Glutamatergic neuron (in vitro differentiated cells): ENCODE measurements around the gene POLDIP2. TPM values are rescaled to one million over a fixed set of nuclear protein-coding genes. Genes with fewer than 3 reads are reported as not detected.

ENCODE experiments used
- DNase-seq: peaks from one replicate; pipeline ENCODE4 v3.0.0; 2022
- H3K27ac Mint-ChIP-seq: one replicate; pipeline ENCODE4 v1.8.0; 2020; ENCODE audit warnings: mild to moderate bottlenecking, mixed read lengths, inconsistent platforms; ENCODE audit not compliant: unreplicated experiment
- H3K27me3 Mint-ChIP-seq: one replicate; pipeline ENCODE4 v1.8.0; 2020; ENCODE audit warnings: mild to moderate bottlenecking, moderate library complexity, mixed read lengths, inconsistent platforms; ENCODE audit not compliant: unreplicated experiment
- H3K36me3 Mint-ChIP-seq: one replicate; pipeline ENCODE4 v1.8.0; 2020; ENCODE audit warnings: mild to moderate bottlenecking, mixed read lengths, inconsistent platforms; ENCODE audit not compliant: unreplicated experiment
- H3K4me1 Mint-ChIP-seq: one replicate; pipeline ENCODE4 v1.8.0; 2020; ENCODE audit warnings: mild to moderate bottlenecking, low read depth, mixed read lengths, inconsistent platforms; ENCODE audit not compliant: unreplicated experiment
- H3K4me3 Mint-ChIP-seq: one replicate; pipeline ENCODE4 v1.8.0; 2020; ENCODE audit warnings: mild to moderate bottlenecking, mixed read lengths, inconsistent platforms; ENCODE audit not compliant: unreplicated experiment
- H3K9me3 Mint-ChIP-seq: one replicate; pipeline ENCODE4 v1.8.0; 2020; ENCODE audit warnings: mild to moderate bottlenecking, moderate library complexity, mixed read lengths, inconsistent platforms; ENCODE audit not compliant: unreplicated experiment
- total RNA-seq: library from RNA; stranded (reverse); fragmentation: NEBNext Ultra II Directional; extraction: Animal tissue kit (Norgen Biotek cat#: 25700); gene quantifications from one replicate; pipeline ENCODE4 v1.2.1, GENCODE V29; 2021; ENCODE audit not compliant: unreplicated experiment
- TF ChIP-seq, protein P1 (sequence below): fragments of 200-600 bp; sonication (generic); IDR thresholded peaks from one replicate; pipeline ENCODE4 v1.5.0; 2021; ENCODE audit not compliant: partially characterized antibody, unreplicated experiment

The POLDIP2 gene
- total RNA-seq, 1 donor from 2014 or later, result 73.5 TPM

DNA sequence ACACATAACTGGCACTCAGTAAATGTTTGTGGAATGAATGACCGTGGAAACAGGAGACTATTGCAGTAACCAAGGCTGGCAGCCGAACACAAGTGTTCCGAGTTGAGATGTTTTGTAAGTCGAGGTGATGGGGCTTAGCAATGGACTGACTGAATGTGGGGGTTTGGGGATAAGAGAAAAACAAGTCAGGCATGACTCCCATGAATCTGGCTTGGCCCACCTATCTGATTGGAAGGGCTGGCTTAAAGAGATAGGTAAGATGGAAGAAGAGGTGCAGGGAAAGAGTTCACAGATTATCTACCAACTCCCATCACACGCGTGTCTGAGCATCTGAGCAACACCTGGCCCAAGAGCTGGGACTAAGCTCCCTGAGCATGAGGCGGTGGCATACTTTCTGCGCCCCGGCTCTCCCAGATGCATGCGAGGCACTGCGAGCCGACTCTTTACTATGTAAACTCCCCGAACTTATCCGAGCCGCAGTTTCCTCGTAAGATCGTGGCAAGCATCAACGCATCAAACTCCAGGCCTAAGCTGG lies 22.6 kb downstream of the POLDIP2 start:
- peaks cover 20% of the 10 kb centered on the region for H3K9me3 Mint-ChIP-seq
- no peaks in the 10 kb centered on the region for H3K36me3 Mint-ChIP-seq
- peaks cover 14% of the 10 kb centered on the region for H3K4me1 Mint-ChIP-seq
- peak overlapping the region; percentile 99 for H3K4me3 Mint-ChIP-seq
- H3K27ac Mint-ChIP-seq, result peak overlapping the region; percentile 99
- H3K27me3 Mint-ChIP-seq, result peaks cover 12% of the 10 kb centered on the region
- DNase-seq, result no peak
- TF ChIP-seq, protein P1, sequence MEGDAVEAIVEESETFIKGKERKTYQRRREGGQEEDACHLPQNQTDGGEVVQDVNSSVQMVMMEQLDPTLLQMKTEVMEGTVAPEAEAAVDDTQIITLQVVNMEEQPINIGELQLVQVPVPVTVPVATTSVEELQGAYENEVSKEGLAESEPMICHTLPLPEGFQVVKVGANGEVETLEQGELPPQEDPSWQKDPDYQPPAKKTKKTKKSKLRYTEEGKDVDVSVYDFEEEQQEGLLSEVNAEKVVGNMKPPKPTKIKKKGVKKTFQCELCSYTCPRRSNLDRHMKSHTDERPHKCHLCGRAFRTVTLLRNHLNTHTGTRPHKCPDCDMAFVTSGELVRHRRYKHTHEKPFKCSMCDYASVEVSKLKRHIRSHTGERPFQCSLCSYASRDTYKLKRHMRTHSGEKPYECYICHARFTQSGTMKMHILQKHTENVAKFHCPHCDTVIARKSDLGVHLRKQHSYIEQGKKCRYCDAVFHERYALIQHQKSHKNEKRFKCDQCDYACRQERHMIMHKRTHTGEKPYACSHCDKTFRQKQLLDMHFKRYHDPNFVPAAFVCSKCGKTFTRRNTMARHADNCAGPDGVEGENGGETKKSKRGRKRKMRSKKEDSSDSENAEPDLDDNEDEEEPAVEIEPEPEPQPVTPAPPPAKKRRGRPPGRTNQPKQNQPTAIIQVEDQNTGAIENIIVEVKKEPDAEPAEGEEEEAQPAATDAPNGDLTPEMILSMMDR, result no peak

DNA sequence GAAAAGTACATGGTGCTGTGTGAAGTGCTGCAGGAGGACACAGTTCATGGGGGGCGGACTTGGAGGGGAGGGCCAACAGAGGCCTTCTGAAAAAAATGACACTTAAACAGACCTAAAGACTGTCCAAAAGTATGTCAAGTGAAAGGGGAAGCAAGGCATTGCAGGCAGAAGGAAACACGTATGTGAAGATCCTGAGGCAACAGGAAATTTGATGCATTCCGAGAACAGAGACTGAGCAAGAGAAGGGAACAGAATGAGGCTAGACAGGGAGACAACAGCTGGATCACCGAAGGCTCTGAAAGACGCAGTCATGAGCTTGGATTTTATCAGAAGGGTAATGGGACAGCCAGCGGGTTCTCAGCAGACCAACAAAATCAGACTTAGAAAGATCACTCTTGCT lies 23.2 kb downstream of the POLDIP2 start:
- TF ChIP-seq, protein P1, result no peak
- Mint-ChIP-seq H3K27me3 (peaks cover 12% of the 10 kb centered on the region), H3K27ac (peak overlapping the region; percentile 99), H3K4me1 (peaks cover 14% of the 10 kb centered on the region), H3K4me3 (peak overlapping the region; percentile 99), H3K36me3 (no peaks in the 10 kb centered on the region), H3K9me3 (peaks cover 20% of the 10 kb centered on the region)
- no peak for DNase-seq

DNA sequence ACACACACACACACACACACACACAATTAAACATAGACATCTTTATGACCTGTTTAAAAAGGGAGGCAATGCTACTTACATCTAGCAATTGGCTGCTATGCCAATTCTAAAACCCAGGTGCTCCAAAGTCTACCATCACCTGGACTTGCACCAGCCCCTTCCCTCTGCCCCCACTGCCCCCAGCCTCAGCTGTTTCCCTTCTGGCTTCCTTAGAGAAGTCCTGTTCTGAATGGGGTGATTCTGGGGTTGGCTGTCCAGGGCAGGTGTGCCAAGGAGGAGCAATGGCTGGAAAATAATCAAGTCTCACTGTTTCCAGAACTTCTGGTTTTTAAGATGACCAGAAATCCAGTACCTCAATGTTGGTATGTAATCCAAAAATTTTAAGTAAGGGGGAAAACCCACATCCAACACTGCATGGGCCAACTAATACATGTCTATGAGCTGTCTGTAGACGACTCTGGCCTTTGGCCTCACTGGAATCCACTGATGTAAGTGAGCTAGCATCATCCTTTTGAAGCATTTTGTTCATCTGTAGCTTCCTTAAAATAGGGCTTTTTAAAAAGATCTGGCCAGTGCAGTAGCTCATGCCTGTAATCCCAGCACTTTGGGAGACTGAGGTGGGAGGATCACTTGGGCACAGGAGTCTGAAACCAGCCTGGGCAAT lies 24.1 kb downstream of the POLDIP2 start:
- H3K9me3 Mint-ChIP-seq, result peaks cover 20% of the 10 kb centered on the region
- H3K4me1 Mint-ChIP-seq, result peaks cover 14% of the 10 kb centered on the region
- TF ChIP-seq, protein P1, result no peak
- DNase-seq, result no peak
- peaks cover 12% of the 10 kb centered on the region for H3K27me3 Mint-ChIP-seq
- H3K36me3 Mint-ChIP-seq, result no peaks in the 10 kb centered on the region
- H3K4me3 Mint-ChIP-seq, result no peak overlapping the region
- no peak overlapping the region for H3K27ac Mint-ChIP-seq

DNA sequence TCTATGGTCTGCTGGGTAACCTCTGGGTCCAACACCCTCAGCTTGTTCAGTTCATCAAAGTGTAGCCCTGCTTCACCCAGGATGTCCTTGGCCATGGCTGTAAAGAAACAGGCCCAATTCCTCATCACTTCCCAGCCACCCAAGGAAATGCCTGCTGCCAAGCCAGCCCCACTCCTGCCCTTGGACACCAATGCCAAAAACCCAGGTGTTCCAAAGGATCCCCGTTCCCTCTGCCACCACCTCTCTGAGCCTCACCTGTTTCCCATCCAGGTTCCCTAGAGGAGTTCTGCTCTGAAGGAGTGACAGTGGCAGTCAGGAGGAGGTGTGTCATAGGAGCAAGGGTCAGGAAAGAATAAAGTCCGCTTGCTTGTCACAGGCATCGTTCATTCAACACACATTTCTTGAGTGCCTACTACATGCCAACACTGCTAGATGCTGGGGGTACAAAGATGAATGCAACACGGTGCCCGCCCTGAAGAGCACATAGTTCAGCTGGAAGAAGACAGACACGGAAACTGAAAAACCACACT lies 25.4 kb downstream of the POLDIP2 start:
- TF ChIP-seq, protein P1, result no peak
- Mint-ChIP-seq H3K36me3 (no peaks in the 10 kb centered on the region), H3K4me3 (no peak overlapping the region), H3K4me1 (peaks cover 12% of the 10 kb centered on the region), H3K27me3 (peaks cover 12% of the 10 kb centered on the region), H3K27ac (no peak overlapping the region), H3K9me3 (peaks cover 17% of the 10 kb centered on the region)
- DNase-seq, result no peak

DNA sequence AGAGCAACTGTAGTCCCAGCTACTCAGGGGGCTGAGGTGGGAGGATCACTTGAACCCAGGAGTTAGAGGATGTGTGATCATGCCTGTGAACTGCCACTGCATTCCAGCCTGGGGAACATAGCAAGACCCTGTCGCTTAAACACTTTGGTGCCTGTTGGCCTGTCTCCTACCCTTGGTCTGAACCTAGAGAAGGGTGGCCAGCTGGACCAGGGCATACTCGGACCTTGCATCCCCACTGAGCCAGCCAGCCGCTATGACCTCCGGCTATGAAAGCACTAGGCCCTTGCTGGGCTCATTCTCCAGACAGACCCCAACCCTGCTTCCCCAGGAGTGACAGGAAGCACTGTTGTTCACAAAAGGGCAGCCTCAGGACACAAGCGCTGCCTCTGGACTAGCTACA lies 26.7 kb downstream of the POLDIP2 start:
- peaks cover 11% of the 10 kb centered on the region for H3K9me3 Mint-ChIP-seq
- H3K27me3 Mint-ChIP-seq, result peaks cover 8% of the 10 kb centered on the region
- DNase-seq, result no peak
- no peak overlapping the region for H3K27ac Mint-ChIP-seq
- H3K4me3 Mint-ChIP-seq, result no peak overlapping the region
- H3K36me3 Mint-ChIP-seq, result no peaks in the 10 kb centered on the region
- TF ChIP-seq, protein P1, result no peak
- peaks cover 19% of the 10 kb centered on the region for H3K4me1 Mint-ChIP-seq
